GM23338 (cell line): ENCODE results near the gene PSD4. TPM values are rescaled to one million over a fixed set of nuclear protein-coding genes. Genes with fewer than 3 reads are reported as not detected.

Experiments
- ATAC-seq: fragments of 200-7000 bp; cut with Tn5 transposase; 3 replicates; pipeline ENCODE4 v1.9.1; 2020
- DNase-seq: peaks from one replicate; pipeline ENCODE4 v3.0.0-alpha.2; 2015; ENCODE audit warnings: low spot score
- H2AFZ ChIP-seq: fragments of 200-600 bp; sonication (generic); 2 replicates; pipeline ENCODE4 v1.8.0; 2016; ENCODE audit warnings: antibody characterized with exemption, mild to moderate bottlenecking, moderate library complexity
- H3F3A ChIP-seq: fragments of 200-600 bp; sonication (generic); replicated peaks from 2 replicates; pipeline ENCODE4 v1.8.0; 2017; ENCODE audit warnings: antibody characterized with exemption, mixed run types, low read depth
- H3K27ac ChIP-seq: fragments of 200-600 bp; sonication (generic); 2 replicates; pipeline ENCODE4 v1.6.1; 2016; ENCODE audit warnings: low read depth
- H3K27me3 ChIP-seq: fragments of 200-600 bp; sonication (generic); 2 replicates; pipeline ENCODE4 v1.8.0; 2016; ENCODE audit warnings: mild to moderate bottlenecking, mixed run types, moderate library complexity; ENCODE audit not compliant: insufficient read depth
- H3K36me3 ChIP-seq: fragments of 200-600 bp; sonication (generic); 2 replicates; pipeline ENCODE4 v1.8.0; 2016; ENCODE audit warnings: mild to moderate bottlenecking; ENCODE audit not compliant: insufficient read depth
- H3K4me1 ChIP-seq: fragments of 200-600 bp; sonication (generic); 2 replicates; pipeline ENCODE4 v1.8.0; 2016; ENCODE audit warnings: mild to moderate bottlenecking, moderate library complexity; ENCODE audit not compliant: insufficient read depth
- H3K4me2 ChIP-seq: fragments of 200-600 bp; sonication (generic); 2 replicates; pipeline ENCODE4 v1.7.1; 2017; ENCODE audit warnings: mixed run types
- H3K4me3 ChIP-seq: fragments of 200-600 bp; sonication (generic); 2 replicates; pipeline ENCODE4 v1.6.1; 2016; ENCODE audit warnings: mixed run types
- H3K79me2 ChIP-seq: fragments of 200-600 bp; sonication (generic); replicated peaks from 2 replicates; pipeline ENCODE4 v1.8.0; 2017; ENCODE audit warnings: mild to moderate bottlenecking; ENCODE audit not compliant: insufficient read depth
- H3K9me2 ChIP-seq: fragments of 200-600 bp; sonication (generic); 2 replicates; pipeline ENCODE4 v1.8.0; 2017; ENCODE audit not compliant: insufficient read depth
- H4K20me1 ChIP-seq: fragments of 200-600 bp; sonication (generic); replicated peaks from 2 replicates; pipeline ENCODE4 v1.8.0; 2017; ENCODE audit warnings: mild to moderate bottlenecking; ENCODE audit not compliant: insufficient read depth
- H3K27ac Mint-ChIP-seq: 2 replicates; pipeline ENCODE4 v1.8.0; 2020; ENCODE audit warnings: inconsistent platforms, mild to moderate bottlenecking, moderate library complexity, mixed read lengths
- H3K27me3 Mint-ChIP-seq: 3 replicates; pipeline ENCODE4 v1.8.0; 2022; ENCODE audit warnings: low read depth, mild to moderate bottlenecking, moderate library complexity, mixed read lengths, inconsistent platforms; ENCODE audit not compliant: insufficient read depth, poor library complexity
- H3K36me3 Mint-ChIP-seq: 3 replicates; pipeline ENCODE4 v1.8.0; 2021; ENCODE audit warnings: low read depth, mild to moderate bottlenecking, inconsistent platforms, moderate library complexity, mixed read lengths
- H3K4me1 Mint-ChIP-seq: 3 replicates; pipeline ENCODE4 v1.8.0; 2020; ENCODE audit warnings: mild to moderate bottlenecking, inconsistent platforms, mixed read lengths
- H3K4me3 Mint-ChIP-seq: 3 replicates; pipeline ENCODE4 v1.8.0; 2021; ENCODE audit warnings: moderate library complexity, mild to moderate bottlenecking, inconsistent platforms, mixed read lengths
- H3K9me3 Mint-ChIP-seq: 3 replicates; pipeline ENCODE4 v1.8.0; 2020; ENCODE audit warnings: moderate library complexity, mild to moderate bottlenecking, inconsistent platforms, mixed read lengths
- CREB1 ChIP-seq: fragments of 250-450 bp; sonication (Bioruptor Pico); IDR thresholded peaks from 2 replicates; pipeline ENCODE4 v1.5.0; 2020; ENCODE audit warnings: low read depth, mild to moderate bottlenecking, moderate library complexity
- CTCF ChIP-seq, 2 experiments: fragments of 200-600 bp in 1 of 2; sonication (generic) in 1 of 2; conservative IDR thresholded peaks; 2 replicates each; pipeline versions ENCODE4 v1.5.1 to v1.6.1; 2016 to 2017; ENCODE audit warnings: antibody characterized with exemption in 2 of 2, low read depth in 2 of 2, mild to moderate bottlenecking in 2 of 2, moderate library complexity in 1 of 2
- EZH2 ChIP-seq: fragments of 200-600 bp; sonication (generic); IDR thresholded peaks from one replicate; pipeline ENCODE4 v1.8.0; 2017; ENCODE audit warnings: antibody characterized with exemption, mild to moderate bottlenecking, low read depth; ENCODE audit not compliant: unreplicated experiment
- EZH2phosphoT487 ChIP-seq: fragments of 200-600 bp; sonication (generic); IDR thresholded peaks from one replicate; pipeline ENCODE4 v1.8.1; 2018; ENCODE audit warnings: antibody characterized with exemption; ENCODE audit not compliant: unreplicated experiment
- JUNB ChIP-seq: IDR thresholded peaks from one replicate; pipeline ENCODE4 v1.6.1; 2016; ENCODE audit warnings: antibody characterized with exemption; ENCODE audit not compliant: unreplicated experiment
- POLR2AphosphoS5 ChIP-seq: IDR thresholded peaks from 2 replicates; pipeline ENCODE4 v1.6.1; 2016; ENCODE audit warnings: antibody characterized with exemption, low read depth
- STAT1 ChIP-seq: IDR thresholded peaks from one replicate; pipeline ENCODE4 v1.6.1; 2016; ENCODE audit warnings: antibody characterized with exemption; ENCODE audit not compliant: unreplicated experiment
- ZNF331 ChIP-seq: fragments of 250-450 bp; sonication (Bioruptor Pico); IDR thresholded peaks from 2 replicates; pipeline ENCODE4 v1.5.0; 2020; ENCODE audit warnings: low read depth, mild to moderate bottlenecking, moderate library complexity
- ZNF462 ChIP-seq: fragments of 250-450 bp; sonication (Bioruptor Pico); IDR thresholded peaks from 2 replicates; pipeline ENCODE4 v1.5.0; 2020; ENCODE audit warnings: mild to moderate bottlenecking, moderate library complexity
- polyA plus RNA-seq: library from polyadenylated mRNA; unstranded; fragments of >200 nt; fragmentation: Nextera tagmentation; extraction: Ambion mirVana; gene quantifications from 2 replicates; pipeline ENCODE4 v1.2.1, GENCODE V29; 2016
- total RNA-seq: library from RNA; depleted of rRNA; stranded (reverse); fragments of >200 nt; shearing (Covaris generic); gene quantifications from 2 replicates; pipeline ENCODE4 v1.2.3, GENCODE V29; 2014

Gene PSD4
- total and polyA plus RNA-seq, 2 experiments from 2014 or later, result 0.06 to 0.66 TPM

GRCh38 chr2:113227290-113227689 is 53.5 kb downstream of the PSD4 start:
- DNase-seq (no peak), ATAC-seq (no peak)
- no peak overlapping the region for H3K4me2 ChIP-seq
- no peaks in the 10 kb centered on the region for H3F3A ChIP-seq
- no peaks in the 10 kb centered on the region for H4K20me1 ChIP-seq
- H3K9me2 ChIP-seq, result 0 out of 2 replicates have a peak, but pooled peaks cover 4% of the 10 kb centered on the region
- no peaks in the 10 kb centered on the region for H3K79me2 ChIP-seq
- TF ChIP-seq EZH2 (no peak), POLR2AphosphoS5 (no peak), STAT1 (no peak), JUNB (no peak), ZNF331 (no peak), CREB1 (no peak), ZNF462 (CRISPR knock-in tag) (no peak), CTCF (conservative IDR thresholded peaks at IDR 0.05; ENCODE audit: low read depth in 2 of 2) (no peak), EZH2phosphoT487 (no peak)
- H2AFZ ChIP-seq, result no peak overlapping the region
- no peaks in the 10 kb centered on the region for H3K27me3 ChIP-seq
- H3K27ac ChIP-seq, result no peak overlapping the region
- H3K4me1 ChIP-seq, result peaks cover 8% of the 10 kb centered on the region; the same call in 1 of the 2 replicates
- H3K4me3 Mint-ChIP-seq, result no peak overlapping the region
- peaks cover 10% of the 10 kb centered on the region; the same call in 2 of the 3 replicates for H3K4me1 Mint-ChIP-seq
- no peaks in the 10 kb centered on the region for H3K36me3 Mint-ChIP-seq
- H3K4me3 ChIP-seq, result no peak overlapping the region
- no peaks in the 10 kb centered on the region for H3K36me3 ChIP-seq
- H3K27me3 Mint-ChIP-seq, result no peaks in the 10 kb centered on the region
- H3K9me3 Mint-ChIP-seq, result no peaks in the 10 kb centered on the region
- no peak overlapping the region for H3K27ac Mint-ChIP-seq
